RPMI7951 (cell line): ENCODE results near the gene CAMTA1. TPM values are rescaled to one million over a fixed set of nuclear protein-coding genes. Genes with fewer than 3 reads are reported as not detected.

Source experiments
- DNase-seq: peaks from one replicate; pipeline ENCODE4 v3.0.0-alpha.2; 2012; ENCODE audit warnings: low read depth
- total RNA-seq: library from RNA; depleted of rRNA; stranded (reverse); fragments of >200 nt; shearing (Covaris generic); gene quantifications from 2 replicates; pipeline ENCODE4 v1.2.3, GENCODE V29; 2014

Gene CAMTA1
- total RNA-seq, 1 experiment from 2014 or later = 91.0 TPM

DNA sequence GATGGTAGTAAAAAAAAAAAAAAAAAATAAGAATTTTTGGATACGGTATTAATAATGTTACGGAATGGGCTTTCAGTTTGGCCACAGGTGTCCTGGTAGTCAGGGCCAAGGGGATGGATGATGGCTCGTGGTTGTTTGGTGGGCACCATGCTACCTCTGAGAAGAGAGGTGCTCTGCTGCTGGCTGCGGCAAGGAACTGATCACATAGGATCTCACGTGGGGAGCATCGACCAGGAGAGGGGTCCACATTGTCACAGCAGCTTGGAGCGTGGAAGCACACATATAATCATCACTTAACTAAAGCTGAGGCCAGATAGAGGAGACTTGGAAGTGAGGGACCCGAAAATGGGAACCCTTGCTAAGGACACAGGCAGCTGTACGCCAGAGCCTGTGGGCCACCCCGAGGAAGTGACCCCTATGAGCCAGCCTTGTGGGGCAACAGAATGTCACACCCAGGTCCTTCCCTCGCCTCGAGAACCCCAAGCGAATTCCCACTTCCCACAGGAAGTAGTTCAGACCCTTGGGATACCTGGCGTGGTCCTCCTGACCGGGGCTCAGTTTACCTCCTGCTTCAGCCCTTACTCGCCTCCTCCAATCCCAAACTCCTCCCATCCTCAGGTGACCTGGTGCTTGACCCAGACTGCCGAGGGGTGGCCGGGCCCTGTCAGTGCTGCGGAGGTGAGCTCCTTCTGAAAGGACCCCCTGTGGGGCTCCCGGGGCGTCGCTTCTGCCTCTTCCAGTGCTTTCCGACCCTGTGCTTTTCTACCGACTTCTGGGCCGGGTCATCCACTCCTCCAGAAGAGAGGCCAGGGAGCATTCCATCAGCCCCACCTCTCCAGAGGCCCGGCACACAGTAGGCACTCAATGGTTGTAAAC, 222.0 kb downstream of the CAMTA1 start:
- DNase-seq = no peak

- DNase-seq = no peak
Measured at GRCh38 chr1:7007902-7008301, 222.6 kb downstream of the CAMTA1 start.

GRCh38 chr1:7008331-7008730, 223.1 kb downstream of the CAMTA1 start:
- DNase-seq = no peak

DNA sequence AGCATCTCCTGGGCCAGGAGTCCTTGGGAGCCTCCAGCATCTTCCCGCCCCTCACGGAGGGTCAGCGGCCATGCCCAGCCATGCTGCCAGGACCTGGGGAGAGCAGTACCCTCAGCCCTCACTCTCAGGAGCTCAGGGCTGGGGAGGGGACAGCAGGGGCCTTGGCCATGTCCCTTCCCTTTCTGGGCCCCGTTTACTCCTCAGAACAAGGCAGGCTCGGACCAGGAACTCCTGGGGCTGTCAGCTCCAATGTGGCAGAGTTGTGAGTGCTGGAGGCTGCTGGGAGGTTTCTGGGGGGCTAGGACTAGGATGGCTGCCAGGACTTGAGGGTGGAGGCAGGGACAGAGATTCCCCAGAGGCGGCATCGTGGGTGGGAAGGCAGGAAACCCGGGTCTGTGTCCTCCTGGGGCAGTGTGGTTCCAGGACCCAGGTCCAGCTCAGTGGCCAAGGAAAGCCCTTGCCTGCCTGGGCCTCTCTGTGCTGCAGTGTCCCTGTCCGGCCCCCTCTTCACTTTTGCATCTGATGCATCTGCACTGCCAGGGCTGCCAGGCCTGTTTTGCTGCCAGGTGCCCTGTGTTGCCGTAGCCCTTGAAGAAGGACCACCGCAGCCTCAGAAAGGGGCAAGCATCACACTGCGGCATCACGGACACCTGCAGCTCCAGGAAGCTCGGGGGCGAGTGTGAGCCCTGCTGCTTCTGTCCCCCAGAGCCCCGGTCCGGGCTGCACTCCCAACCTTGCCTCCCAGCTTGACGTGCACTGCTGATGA, 223.9 kb downstream of the CAMTA1 start:
- DNase-seq = no peak

GRCh38 chr1:7009741-7010525, 224.7 kb downstream of the CAMTA1 start:
- no peak for DNase-seq

GRCh38 chr1:7010534-7011200, 225.4 kb downstream of the CAMTA1 start:
- DNase-seq = no peak

- no peak for DNase-seq
Measured at GRCh38 chr1:7011826-7012225, 226.6 kb downstream of the CAMTA1 start.

DNA sequence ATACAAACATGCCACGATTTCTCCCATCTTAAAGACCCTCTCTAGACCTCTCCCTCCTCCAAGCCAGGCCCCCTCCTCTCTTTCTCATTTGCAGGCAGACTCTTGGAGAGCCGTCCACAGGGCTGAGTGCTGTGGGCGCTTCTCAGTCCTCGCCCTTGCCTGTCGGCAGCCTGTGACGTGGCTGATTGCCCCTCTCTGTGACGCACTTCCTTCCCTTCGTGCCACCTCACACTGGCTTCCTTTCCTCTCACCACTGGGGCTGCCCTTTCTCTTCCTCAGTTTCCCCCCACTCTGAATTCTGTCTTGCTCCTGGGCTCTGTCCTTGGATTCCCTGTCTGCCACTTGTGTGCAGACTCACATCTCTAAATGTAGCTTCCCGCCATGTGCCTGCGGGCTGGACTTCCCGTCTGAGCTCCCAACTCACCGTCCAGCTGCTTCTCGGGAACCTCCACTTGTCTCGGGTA, 227.2 kb downstream of the CAMTA1 start:
- DNase-seq = no peak

GRCh38 chr1:7013833-7014639, 228.8 kb downstream of the CAMTA1 start:
- no peak for DNase-seq

DNA sequence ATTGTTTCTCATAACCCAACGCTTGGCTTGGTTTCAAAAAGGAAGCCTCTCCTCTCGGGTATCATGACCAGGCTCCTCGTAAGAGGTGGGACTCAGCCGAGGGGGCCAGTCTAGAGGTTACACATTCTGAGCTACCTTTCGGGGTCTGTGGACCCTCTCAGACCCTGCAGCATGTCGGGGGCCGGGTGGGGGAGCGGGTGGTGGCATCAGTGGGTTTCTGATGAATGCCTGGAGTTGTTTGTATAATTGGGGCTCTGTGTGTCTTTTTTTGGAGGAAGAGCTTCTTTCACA, 229.3 kb downstream of the CAMTA1 start:
- no peak for DNase-seq

DNA sequence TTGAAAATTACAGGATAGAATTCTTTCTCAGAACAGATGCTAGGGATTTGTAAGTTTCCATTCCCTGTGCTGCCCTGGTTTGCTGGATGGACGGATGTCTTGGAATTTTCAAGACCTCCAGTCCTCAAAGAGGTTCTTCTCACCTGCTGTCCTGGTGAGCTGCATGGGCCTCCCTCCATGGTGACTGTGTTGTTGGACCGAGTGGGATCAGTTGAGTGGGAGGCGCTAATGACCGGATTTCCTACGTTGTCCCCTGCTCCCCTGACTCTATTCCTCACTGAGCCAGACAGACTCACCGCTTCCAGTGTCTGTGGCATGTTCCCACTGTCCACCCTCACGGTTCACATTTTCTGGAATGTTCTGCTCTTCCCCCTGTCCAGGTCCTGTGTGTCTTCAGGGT, 229.8 kb downstream of the CAMTA1 start:
- no peak for DNase-seq

DNA sequence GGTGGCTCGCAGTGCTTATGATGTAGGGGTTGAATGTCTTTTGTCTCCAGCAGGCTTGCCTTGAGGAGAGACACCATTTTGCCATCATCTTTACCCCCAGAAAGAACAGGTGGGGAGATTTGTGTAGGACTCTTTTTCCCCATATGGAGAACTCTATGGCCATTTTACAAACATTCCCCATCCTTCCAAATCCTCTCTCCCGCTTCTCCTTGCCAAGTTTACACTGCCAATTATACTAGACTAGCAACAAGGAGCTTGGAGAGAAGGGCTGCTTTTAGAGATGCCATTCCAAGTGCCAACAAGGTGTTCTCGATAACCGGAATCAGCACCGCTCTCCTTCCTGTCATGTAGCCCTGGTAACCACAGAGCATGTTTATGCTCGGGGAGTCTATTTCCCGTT, 233.1 kb downstream of the CAMTA1 start:
- no peak for DNase-seq

- DNase-seq = no peak
Measured at GRCh38 chr1:7018826-7019225, 233.6 kb downstream of the CAMTA1 start.

- no peak for DNase-seq
Measured at GRCh38 chr1:7019510-7019909, 234.3 kb downstream of the CAMTA1 start.

DNA sequence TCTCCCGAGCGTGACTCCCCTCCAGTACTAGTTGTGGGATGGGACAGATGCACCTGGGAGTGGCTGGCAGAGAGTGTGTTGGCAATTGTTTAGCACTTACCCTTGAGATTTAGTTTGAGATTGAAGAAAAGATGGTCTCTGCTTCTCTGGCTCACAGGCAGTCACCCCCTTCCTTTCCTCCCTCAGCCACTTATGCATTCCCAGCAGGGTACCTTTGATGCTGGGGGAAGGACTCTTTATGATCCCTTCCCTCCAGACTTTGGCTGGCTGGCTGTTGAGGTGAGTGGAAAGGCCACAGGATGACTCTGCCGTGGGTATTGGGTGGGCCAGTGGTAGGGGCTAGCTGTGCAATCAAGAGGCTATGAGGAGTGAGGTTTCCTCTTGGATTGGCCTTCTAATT, 236.8 kb downstream of the CAMTA1 start:
- no peak for DNase-seq

- no peak for DNase-seq
Measured at GRCh38 chr1:7025013-7025412, 239.8 kb downstream of the CAMTA1 start.

DNA sequence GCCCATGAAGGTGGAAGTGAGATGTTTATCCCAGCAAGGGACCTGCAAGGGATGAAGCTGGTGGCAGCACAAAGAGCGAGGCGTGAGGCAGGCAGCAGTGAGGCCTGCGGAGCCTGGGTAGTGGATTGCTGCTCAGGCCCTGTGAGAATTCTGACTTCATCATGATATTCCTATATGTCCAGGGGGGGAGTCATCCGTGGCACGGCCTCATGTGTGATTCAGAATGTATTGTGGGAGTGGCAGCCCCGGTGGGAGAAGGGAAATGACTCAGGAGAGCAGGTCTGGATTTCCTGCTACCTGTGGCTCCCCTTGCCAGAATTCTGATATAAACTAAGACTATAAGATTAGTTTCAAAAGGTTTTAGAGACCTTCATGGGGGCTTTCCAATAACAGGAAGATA, 240.9 kb downstream of the CAMTA1 start:
- no peak for DNase-seq

- no peak for DNase-seq
Measured at GRCh38 chr1:7032992-7033391, 247.7 kb downstream of the CAMTA1 start.

DNA sequence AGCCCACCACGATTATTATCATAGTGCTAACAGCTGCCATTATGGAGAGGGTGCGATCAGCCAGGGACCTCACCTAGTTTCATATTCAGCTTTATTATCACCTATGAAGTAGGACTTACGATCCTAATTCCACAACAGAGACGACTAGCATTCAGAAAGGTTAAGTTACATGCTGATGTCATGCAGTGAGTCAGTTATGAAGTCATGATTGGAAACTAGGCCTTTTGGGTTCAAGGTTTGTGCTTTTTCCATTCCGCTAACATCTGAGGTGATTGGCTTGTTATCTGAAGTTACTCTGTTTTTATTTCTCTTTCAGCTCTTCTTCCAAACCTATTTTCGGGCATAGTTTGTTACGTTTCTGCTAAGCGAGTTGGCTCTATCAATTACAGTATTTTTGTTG, 251.1 kb downstream of the CAMTA1 start:
- DNase-seq = no peak

GRCh38 chr1:7039590-7040220, 254.5 kb downstream of the CAMTA1 start:
- no peak for DNase-seq
